K562 (cell line): ENCODE results near the gene AGRN. TPM values are rescaled to one million over a fixed set of nuclear protein-coding genes. Genes with fewer than 3 reads are reported as not detected.
A peak's percentile ranks its signal among the peaks of the same experiment; 100 is the strongest.

Source experiments
- ARHGAP35 ChIP-seq: fragments of 450-650 bp; IDR thresholded peaks from 2 replicates; pipeline ENCODE4 v1.6.1; 2018; ENCODE audit not compliant: partially characterized antibody
- BACH1 ChIP-seq: fragments of 200-800 bp; sonication (Bioruptor generic); IDR thresholded peaks from 2 replicates; pipeline ENCODE4 v1.6.1; 2016; ENCODE audit warnings: missing genetic modification characterization, missing compliant biosample characterization
- BDP1 ChIP-seq: IDR thresholded peaks from 3 replicates; pipeline ENCODE4 v1.6.1; 2011; ENCODE audit not compliant: insufficient read length, insufficient read depth
- BHLHE40 ChIP-seq: IDR thresholded peaks from 2 replicates; pipeline ENCODE4 v1.6.1; 2011; ENCODE audit warnings: low read length, improper control_type of control experiment
- EGR1 ChIP-seq: fragments of 450-650 bp; conservative IDR thresholded peaks from 2 replicates; pipeline ENCODE4 v1.6.1; 2017; ENCODE audit warnings: mild to moderate bottlenecking
- FOXK1 ChIP-seq: sonication (generic); formaldehyde crosslinking; IDR thresholded peaks from 2 replicates; pipeline ENCODE4 v1.8.0; 2022; ENCODE audit warnings: missing genetic modification reagents, mild to moderate bottlenecking, borderline replicate concordance
- GABPB1 ChIP-seq: sonication (generic); formaldehyde crosslinking; IDR thresholded peaks from 2 replicates; pipeline ENCODE4 v1.8.0; 2022; ENCODE audit warnings: mild to moderate bottlenecking, missing genetic modification reagents
- JUNB ChIP-seq: fragments of 450-650 bp; formaldehyde crosslinking; conservative IDR thresholded peaks from 2 replicates; pipeline ENCODE4 v1.4.0; 2020; ENCODE audit warnings: mild to moderate bottlenecking
- KDM1A ChIP-seq, 2 experiments: fragments of 450-650 bp; IDR thresholded peaks; 2 replicates each; pipeline ENCODE4 v1.6.1; 2016; ENCODE audit warnings: mild to moderate bottlenecking in 2 of 2
- L3MBTL2 ChIP-seq: fragments of 450-650 bp; IDR thresholded peaks from 2 replicates; pipeline ENCODE4 v1.6.1; 2016; ENCODE audit warnings: mild to moderate bottlenecking, moderate library complexity
- MIER1 ChIP-seq: fragments of 450-650 bp; IDR thresholded peaks from 2 replicates; pipeline ENCODE4 v1.6.1; 2016; ENCODE audit warnings: antibody characterized with exemption, mild to moderate bottlenecking, low read depth
- POLR2A ChIP-seq: fragments of 450-650 bp; conservative IDR thresholded peaks from 2 replicates; pipeline ENCODE4 v1.6.1; 2016
- PTBP1 ChIP-seq: fragments of 200-400 bp; formaldehyde crosslinking; IDR thresholded peaks from 2 replicates; pipeline ENCODE4 v1.6.1; 2017; ENCODE audit warnings: low read depth, low read length
- TEAD4 ChIP-seq, 2 experiments: sonication (generic) in 1 of 2; formaldehyde crosslinking in 1 of 2; IDR thresholded peaks; 2 replicates each; pipeline versions ENCODE4 v1.6.1 to v1.8.0; 2012 to 2022; ENCODE audit warnings: borderline replicate concordance in 1 of 2, inconsistent platforms in 1 of 2, low read length in 1 of 2, mild to moderate bottlenecking in 1 of 2, missing genetic modification reagents in 1 of 2
- TRIM24 ChIP-seq, 2 experiments: fragments of 450-650 bp; IDR thresholded peaks; 2 replicates each; pipeline ENCODE4 v1.6.1; 2016
- ZBTB17 ChIP-seq: fragments of 450-650 bp; formaldehyde crosslinking; IDR thresholded peaks from 2 replicates; pipeline ENCODE4 v1.4.0; 2020; ENCODE audit warnings: mild to moderate bottlenecking
- ZNF24 ChIP-seq: fragments of 450-650 bp; IDR thresholded peaks from 2 replicates; pipeline ENCODE4 v1.6.1; 2016
- ZNF778 ChIP-seq: fragments of 450-650 bp; formaldehyde crosslinking; IDR thresholded peaks from 2 replicates; pipeline ENCODE4 v1.4.0; 2020; ENCODE audit warnings: mild to moderate bottlenecking, moderate library complexity
- polyA plus RNA-seq, 8 experiments: library from polyadenylated mRNA; depleted of rRNA in 4 of 8; stranded (reverse) in 5 of 8; unstranded in 3 of 8; fragments of >200 nt; fragmentation: Nextera tagmentation in 2 of 8; fragmentation: Illumina TruSeq in 1 of 8; extraction: Ambion mirVana in 2 of 8; extraction: Trizol in 1 of 8; gene quantifications; 2 replicates each; pipeline versions ENCODE4 v1.2.1 to v1.2.3, GENCODE V29; 2011 to 2014; ENCODE audit warnings: inconsistent platforms in 1 of 8, missing spikeins in 1 of 8
- total RNA-seq, 7 experiments: library from RNA; depleted of rRNA in 6 of 7; stranded (reverse); fragments of >200 nt in 6 of 7; fragmentation: Illumina TruSeq in 2 of 7; extraction: Trizol in 2 of 7; gene quantifications; 2 replicates each; pipeline versions ENCODE4 v1.2.1 to v1.2.3, GENCODE V29; 2011 to 2021; ENCODE audit warnings: low replicate concordance in 1 of 7
- TF ChIP-seq, protein P1 (sequence below), 2 experiments: fragments of 450-650 bp; formaldehyde crosslinking in 1 of 2; IDR thresholded peaks; 2 replicates each; pipeline versions ENCODE4 v1.4.0 to v1.6.1; 2014 to 2020; ENCODE audit warnings: mild to moderate bottlenecking in 2 of 2, borderline replicate concordance in 1 of 2, low read depth in 1 of 2
- TF ChIP-seq, protein P2 (sequence below): fragments of 450-650 bp; formaldehyde crosslinking; IDR thresholded peaks from 2 replicates; pipeline ENCODE4 v1.4.0; 2020; ENCODE audit warnings: mild to moderate bottlenecking, mixed read lengths

AGRN gene
- total and polyA plus RNA-seq, 9 of the 15 experiments (the other 6 are each of a cell fraction or from before 2014, with no cell fraction given) = 0.04 to 111 (median 18.1) TPM

DNA sequence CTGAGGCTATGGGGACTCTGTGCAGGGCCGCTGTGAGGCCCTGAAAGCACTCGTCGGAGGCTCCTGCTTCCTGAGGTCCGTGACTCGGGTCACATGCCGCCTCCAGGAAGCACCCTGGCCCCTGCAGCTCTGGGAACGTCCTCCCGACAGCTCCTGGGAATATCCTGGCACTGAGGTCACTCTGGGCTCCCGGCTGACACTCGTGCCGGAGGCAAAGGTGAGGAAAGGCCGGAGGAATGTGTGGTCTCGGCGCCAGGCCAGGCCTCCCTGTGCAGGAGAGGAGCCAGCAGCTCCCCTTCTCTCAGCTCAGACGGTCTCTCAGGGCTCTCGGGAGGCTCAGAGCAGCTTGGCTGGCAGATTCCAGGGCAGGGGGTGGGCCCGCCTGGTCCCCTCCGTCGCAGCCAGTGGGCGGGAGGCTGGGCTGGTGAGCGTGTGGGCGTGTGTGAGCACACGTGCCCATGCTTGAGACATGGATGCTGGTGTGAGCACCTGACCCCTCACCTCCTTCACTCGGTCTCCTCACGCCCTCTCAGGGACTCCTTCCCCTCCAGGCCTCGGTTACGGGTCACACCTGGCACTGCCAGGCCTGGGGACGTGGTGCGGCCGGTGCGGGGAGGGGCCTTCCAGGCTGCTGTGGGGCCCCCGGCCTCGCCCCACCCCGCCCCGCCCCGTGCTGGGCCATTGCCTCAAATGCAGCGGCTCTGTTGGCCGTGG, 59.6 kb downstream of the AGRN start (continued):
- TF ChIP-seq, protein P1, sequence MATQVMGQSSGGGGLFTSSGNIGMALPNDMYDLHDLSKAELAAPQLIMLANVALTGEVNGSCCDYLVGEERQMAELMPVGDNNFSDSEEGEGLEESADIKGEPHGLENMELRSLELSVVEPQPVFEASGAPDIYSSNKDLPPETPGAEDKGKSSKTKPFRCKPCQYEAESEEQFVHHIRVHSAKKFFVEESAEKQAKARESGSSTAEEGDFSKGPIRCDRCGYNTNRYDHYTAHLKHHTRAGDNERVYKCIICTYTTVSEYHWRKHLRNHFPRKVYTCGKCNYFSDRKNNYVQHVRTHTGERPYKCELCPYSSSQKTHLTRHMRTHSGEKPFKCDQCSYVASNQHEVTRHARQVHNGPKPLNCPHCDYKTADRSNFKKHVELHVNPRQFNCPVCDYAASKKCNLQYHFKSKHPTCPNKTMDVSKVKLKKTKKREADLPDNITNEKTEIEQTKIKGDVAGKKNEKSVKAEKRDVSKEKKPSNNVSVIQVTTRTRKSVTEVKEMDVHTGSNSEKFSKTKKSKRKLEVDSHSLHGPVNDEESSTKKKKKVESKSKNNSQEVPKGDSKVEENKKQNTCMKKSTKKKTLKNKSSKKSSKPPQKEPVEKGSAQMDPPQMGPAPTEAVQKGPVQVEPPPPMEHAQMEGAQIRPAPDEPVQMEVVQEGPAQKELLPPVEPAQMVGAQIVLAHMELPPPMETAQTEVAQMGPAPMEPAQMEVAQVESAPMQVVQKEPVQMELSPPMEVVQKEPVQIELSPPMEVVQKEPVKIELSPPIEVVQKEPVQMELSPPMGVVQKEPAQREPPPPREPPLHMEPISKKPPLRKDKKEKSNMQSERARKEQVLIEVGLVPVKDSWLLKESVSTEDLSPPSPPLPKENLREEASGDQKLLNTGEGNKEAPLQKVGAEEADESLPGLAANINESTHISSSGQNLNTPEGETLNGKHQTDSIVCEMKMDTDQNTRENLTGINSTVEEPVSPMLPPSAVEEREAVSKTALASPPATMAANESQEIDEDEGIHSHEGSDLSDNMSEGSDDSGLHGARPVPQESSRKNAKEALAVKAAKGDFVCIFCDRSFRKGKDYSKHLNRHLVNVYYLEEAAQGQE (IDR thresholded peaks at IDR 0.05; ENCODE audit: borderline replicate concordance) = no peak
- TF ChIP-seq, protein P1 (CRISPR knock-in tag; IDR thresholded peaks at IDR 0.05; ENCODE audit: low read depth) = no peak
- TF ChIP-seq TEAD4 (IDR thresholded peaks at IDR 0.05; ENCODE audit: low read length) = no peak
- TF ChIP-seq TEAD4 (CRISPR knock-in tag; IDR thresholded peaks at IDR 0.05; ENCODE audit: borderline replicate concordance) = no peak
- TF ChIP-seq, protein P2, sequence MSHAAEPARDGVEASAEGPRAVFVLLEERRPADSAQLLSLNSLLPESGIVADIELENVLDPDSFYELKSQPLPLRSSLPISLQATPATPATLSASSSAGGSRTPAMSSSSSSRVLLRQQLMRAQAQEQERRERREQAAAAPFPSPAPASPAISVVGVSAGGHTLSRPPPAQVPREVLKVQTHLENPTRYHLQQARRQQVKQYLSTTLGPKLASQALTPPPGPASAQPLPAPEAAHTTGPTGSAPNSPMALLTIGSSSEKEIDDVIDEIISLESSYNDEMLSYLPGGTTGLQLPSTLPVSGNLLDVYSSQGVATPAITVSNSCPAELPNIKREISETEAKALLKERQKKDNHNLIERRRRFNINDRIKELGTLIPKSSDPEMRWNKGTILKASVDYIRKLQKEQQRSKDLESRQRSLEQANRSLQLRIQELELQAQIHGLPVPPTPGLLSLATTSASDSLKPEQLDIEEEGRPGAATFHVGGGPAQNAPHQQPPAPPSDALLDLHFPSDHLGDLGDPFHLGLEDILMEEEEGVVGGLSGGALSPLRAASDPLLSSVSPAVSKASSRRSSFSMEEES (CRISPR knock-in tag) = no peak
- no peak for TF ChIP-seq MIER1
- no peak for TF ChIP-seq PTBP1
- TF ChIP-seq ZNF778 (CRISPR knock-in tag) = no peak
- TF ChIP-seq EGR1 = peak; percentile 89
- no peak for TF ChIP-seq ZNF24
- TF ChIP-seq FOXK1 (CRISPR knock-in tag) = peak; percentile 62; the same call in 1 of the 2 replicates
- peak; percentile 51; the same call in 1 of the 2 replicates for TF ChIP-seq POLR2A
- peak; percentile 95 for TF ChIP-seq L3MBTL2
- 0 out of 2 replicates have a peak, but pooled peaks have one; percentile 32 for TF ChIP-seq GABPB1
- TF ChIP-seq KDM1A (IDR thresholded peaks at IDR 0.05) = no peak
- no peak for TF ChIP-seq JUNB (CRISPR knock-in tag)
- TF ChIP-seq TRIM24 (IDR thresholded peaks at IDR 0.05) = no peak
- no peak for TF ChIP-seq BACH1
- no peak for TF ChIP-seq ARHGAP35
- TF ChIP-seq BHLHE40 = peak; percentile 77
- no peak for TF ChIP-seq BDP1
- peak; percentile 29; the same call in 1 of the 2 replicates for TF ChIP-seq ZBTB17 (CRISPR knock-in tag)
